Naive thymus-derived CD4-positive, alpha-beta T cell (primary cell): Measurements from ENCODE around the gene MESD. TPM values are rescaled to one million over a fixed set of nuclear protein-coding genes. Genes with fewer than 3 reads are reported as not detected.

Source experiments
- microRNA-seq: library from miRNA; unstranded; fragments of <30 nt; microRNA quantifications from one replicate; pipeline ENCODE4 v1.2.0, GENCODE V29; 2022; ENCODE audit warnings: borderline microRNAs expressed
- polyA plus RNA-seq, 2 donors: library from polyadenylated mRNA; unstranded; fragments of 300-500 nt; fragmentation: Illumina TruSeq; gene quantifications; one replicate each; pipeline ENCODE4 v1.2.3, GENCODE V29; 2021
- total RNA-seq, 6 experiments: library from RNA in 5 of 6; stranded (reverse) in 5 of 6; gene quantifications; 1 replicate in 5 of 6; 2 replicates in 1 of 6; pipeline ENCODE4 v1.2.3 and lab custom pipeline; 2021 to 2026

Gene MESD
- total and polyA plus RNA-seq, 7 experiments from 2014 or later: 17.1 to 42.5 (median 29.3) TPM

Small RNAs within 50 kb of the gene (microRNA-seq; reads per million reads assigned to microRNA genes)
- not detected for gene MIR4514

Other genes starting within 250 kb of the MESD start
- not detected for gene CEMIP, start 210.4 kb downstream of the MESD start, total RNA-seq
- under 1 TPM in 1 of 2 donors, not detected in 1; 0.02 TPM for gene CEMIP, start 210.4 kb downstream of the MESD start, polyA plus RNA-seq
- 10 to 100 TPM; 11.5 to 33.0 (median 22.5) TPM for gene TLNRD1, start 11.1 kb upstream of the MESD start, total RNA-seq
- 1 to 10 TPM; 2.2 to 4.8 TPM for gene TLNRD1, start 11.1 kb upstream of the MESD start, polyA plus RNA-seq
- not detected for gene CFAP161, start 144.5 kb upstream of the MESD start, total RNA-seq
- gene CFAP161, start 144.5 kb upstream of the MESD start, polyA plus RNA-seq: not detected
- 100 to 1,000 TPM; 125 to 431 (median 285) TPM for gene IL16, start 207.1 kb upstream of the MESD start, total RNA-seq
- 100 to 1,000 TPM; 319 to 547 TPM for gene IL16, start 207.1 kb upstream of the MESD start, polyA plus RNA-seq